GM10847 (cell line): ENCODE measurements around the gene SRCIN1.

Experiments
- POLR2A ChIP-seq: IDR thresholded peaks from 2 replicates; pipeline ENCODE4 v1.6.1; 2011; ENCODE audit not compliant: insufficient read length; ENCODE audit errors: extremely low read depth

SRCIN1 gene

GRCh38 chr17:38485681-38486298 is 120.0 kb downstream of the SRCIN1 start:
- TF ChIP-seq POLR2A = peak; percentile 84

- no peak for TF ChIP-seq POLR2A
These were observed 120.6 kb downstream of the SRCIN1 start for GRCh38 chr17:38485146-38485468.
